ENCODE data around the gene CLEC16A.

CLEC16A gene

GRCh38 chr16:11104168-11105037, 160.0 kb downstream of the CLEC16A start:
- FAIRE-seq, result no peak

- FAIRE-seq, result no peak
Observed at GRCh38 chr16:11105038-11105903, 160.9 kb downstream of the CLEC16A start.

- no peak for FAIRE-seq
Observed at GRCh38 chr16:11106726-11107125, 162.4 kb downstream of the CLEC16A start.

- FAIRE-seq, result no peak
Observed at GRCh38 chr16:11107780-11108465, 163.6 kb downstream of the CLEC16A start.

- no peak for FAIRE-seq
Observed at GRCh38 chr16:11108466-11108805, 164.1 kb downstream of the CLEC16A start.

- no peak for FAIRE-seq
Observed at GRCh38 chr16:11109566-11109965, 165.2 kb downstream of the CLEC16A start.

GRCh38 chr16:11111150-11111549, 166.8 kb downstream of the CLEC16A start:
- FAIRE-seq, result no peak

GRCh38 chr16:11111856-11112634, 167.7 kb downstream of the CLEC16A start:
- no peak for FAIRE-seq

- FAIRE-seq, result no peak
Observed at GRCh38 chr16:11112723-11113348, 168.5 kb downstream of the CLEC16A start.

- no peak for FAIRE-seq
Observed at GRCh38 chr16:11114366-11115164, 170.2 kb downstream of the CLEC16A start.

- FAIRE-seq, result no peak
Observed at GRCh38 chr16:11117576-11118211, 173.3 kb downstream of the CLEC16A start.

- FAIRE-seq, result no peak
Observed at GRCh38 chr16:11118479-11118878, 174.1 kb downstream of the CLEC16A start.

GRCh38 chr16:11121083-11121608, 176.8 kb downstream of the CLEC16A start:
- FAIRE-seq, result no peak

- no peak for FAIRE-seq
Observed at GRCh38 chr16:11121914-11122692, 177.7 kb downstream of the CLEC16A start.

GRCh38 chr16:11123666-11124065, 179.3 kb downstream of the CLEC16A start:
- no peak for FAIRE-seq

GRCh38 chr16:11125936-11126335, 181.6 kb downstream of the CLEC16A start:
- no peak for FAIRE-seq

GRCh38 chr16:11126399-11127054, 182.2 kb downstream of the CLEC16A start:
- no peak for FAIRE-seq

- no peak for FAIRE-seq
Observed at GRCh38 chr16:11127610-11128195, 183.3 kb downstream of the CLEC16A start.

Measured in G401.6 (cell line).